ENCODE measurements around the gene IL16. TPM values are rescaled to one million over a fixed set of nuclear protein-coding genes. Genes with fewer than 3 reads are reported as not detected.

IL16 gene
- total RNA-seq, 1 donor from 2014 or later: 0.79 TPM

- no peak for FAIRE-seq
- no peak for TF ChIP-seq CTCF (IDR thresholded peaks at IDR 0.05; ENCODE audit: insufficient read depth, low read length, severe bottlenecking)
Observed at GRCh38 chr15:81295486-81296121, 98.9 kb downstream of the IL16 start.

GRCh38 chr15:81296186-81296585 lies 99.5 kb downstream of the IL16 start:
- no peak for TF ChIP-seq CTCF (IDR thresholded peaks at IDR 0.05; ENCODE audit: insufficient read depth, low read length, severe bottlenecking)
- peak; percentile 76 for FAIRE-seq

More at GRCh38 chr15:81295486-81296121, 98.9 kb downstream of the IL16 start:
- Histone ChIP-seq H3K27me3 (ENCODE audit: control insufficient read depth, insufficient read depth, low read length) (no peaks in the 10 kb centered on the region), H3K36me3 (ENCODE audit: control insufficient read depth, insufficient read depth, low read length) (no peaks in the 10 kb centered on the region), H3K4me3 (ENCODE audit: low read depth, low read length) (no peak overlapping the region)
- DNase-seq (ENCODE audit: low read depth): no peak

DNA sequence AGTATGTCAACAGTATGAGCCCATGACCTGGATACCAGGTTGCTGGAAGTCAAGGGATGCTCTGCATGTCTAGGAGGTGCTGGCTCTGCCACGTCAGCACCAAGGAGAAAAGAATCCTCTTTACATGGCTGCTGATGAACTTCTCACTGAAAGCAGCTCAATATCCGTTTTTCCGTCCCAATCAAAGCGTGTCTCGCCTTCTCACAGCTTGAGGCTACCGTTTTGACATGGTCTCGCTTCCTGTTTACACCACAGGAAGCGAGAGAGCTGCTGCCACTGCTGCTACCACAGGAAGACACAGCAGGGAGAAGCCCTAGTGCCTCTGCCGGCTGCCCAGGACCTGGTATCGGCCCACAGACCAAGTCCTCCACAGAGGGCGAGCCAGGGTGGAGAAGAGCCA lies 100.0 kb downstream of the IL16 start:
- no peak for FAIRE-seq
- Histone ChIP-seq H3K27me3 (ENCODE audit: control insufficient read depth, insufficient read depth, low read length) (no peaks in the 10 kb centered on the region), H3K36me3 (ENCODE audit: control insufficient read depth, insufficient read depth, low read length) (no peaks in the 10 kb centered on the region), H3K4me3 (ENCODE audit: low read depth, low read length) (no peak overlapping the region)
- no peak for DNase-seq (ENCODE audit: low read depth)
- TF ChIP-seq CTCF (IDR thresholded peaks at IDR 0.05; ENCODE audit: insufficient read depth, low read length, severe bottlenecking): no peak

More at GRCh38 chr15:81296186-81296585, 99.5 kb downstream of the IL16 start:
- DNase-seq (ENCODE audit: low read depth): no peak
- Histone ChIP-seq H3K27me3 (ENCODE audit: control insufficient read depth, insufficient read depth, low read length) (no peaks in the 10 kb centered on the region), H3K36me3 (ENCODE audit: control insufficient read depth, insufficient read depth, low read length) (no peaks in the 10 kb centered on the region), H3K4me3 (ENCODE audit: low read depth, low read length) (no peak overlapping the region)

DNA sequence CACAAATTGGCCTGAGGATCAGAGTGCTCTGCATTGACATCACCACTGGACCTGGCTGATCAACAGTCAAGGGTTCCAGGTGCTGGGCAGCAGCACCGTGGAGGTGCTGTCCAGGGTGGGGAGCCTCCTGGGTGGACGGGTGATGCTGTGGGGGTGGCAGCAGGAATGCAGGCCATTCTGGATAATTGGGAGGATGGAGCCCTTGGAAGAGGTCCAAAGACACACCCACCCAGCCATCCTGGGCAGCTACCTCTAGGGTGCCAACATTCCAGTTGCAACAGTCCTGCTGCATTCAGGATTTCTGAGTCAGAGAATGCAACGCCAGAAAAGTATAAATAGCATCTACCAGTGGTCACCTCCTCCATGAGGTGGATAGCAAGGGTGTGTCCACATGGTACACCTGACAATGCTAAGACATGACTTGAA lies 100.5 kb downstream of the IL16 start:
- Histone ChIP-seq H3K27me3 (ENCODE audit: control insufficient read depth, insufficient read depth, low read length) (no peaks in the 10 kb centered on the region), H3K4me3 (ENCODE audit: low read depth, low read length) (no peak overlapping the region), H3K36me3 (ENCODE audit: control insufficient read depth, insufficient read depth, low read length) (no peaks in the 10 kb centered on the region)
- DNase-seq (ENCODE audit: low read depth) (peak; percentile 96), FAIRE-seq (peak; percentile 99)
- no peak for TF ChIP-seq CTCF (IDR thresholded peaks at IDR 0.05; ENCODE audit: insufficient read depth, low read length, severe bottlenecking)

DNA sequence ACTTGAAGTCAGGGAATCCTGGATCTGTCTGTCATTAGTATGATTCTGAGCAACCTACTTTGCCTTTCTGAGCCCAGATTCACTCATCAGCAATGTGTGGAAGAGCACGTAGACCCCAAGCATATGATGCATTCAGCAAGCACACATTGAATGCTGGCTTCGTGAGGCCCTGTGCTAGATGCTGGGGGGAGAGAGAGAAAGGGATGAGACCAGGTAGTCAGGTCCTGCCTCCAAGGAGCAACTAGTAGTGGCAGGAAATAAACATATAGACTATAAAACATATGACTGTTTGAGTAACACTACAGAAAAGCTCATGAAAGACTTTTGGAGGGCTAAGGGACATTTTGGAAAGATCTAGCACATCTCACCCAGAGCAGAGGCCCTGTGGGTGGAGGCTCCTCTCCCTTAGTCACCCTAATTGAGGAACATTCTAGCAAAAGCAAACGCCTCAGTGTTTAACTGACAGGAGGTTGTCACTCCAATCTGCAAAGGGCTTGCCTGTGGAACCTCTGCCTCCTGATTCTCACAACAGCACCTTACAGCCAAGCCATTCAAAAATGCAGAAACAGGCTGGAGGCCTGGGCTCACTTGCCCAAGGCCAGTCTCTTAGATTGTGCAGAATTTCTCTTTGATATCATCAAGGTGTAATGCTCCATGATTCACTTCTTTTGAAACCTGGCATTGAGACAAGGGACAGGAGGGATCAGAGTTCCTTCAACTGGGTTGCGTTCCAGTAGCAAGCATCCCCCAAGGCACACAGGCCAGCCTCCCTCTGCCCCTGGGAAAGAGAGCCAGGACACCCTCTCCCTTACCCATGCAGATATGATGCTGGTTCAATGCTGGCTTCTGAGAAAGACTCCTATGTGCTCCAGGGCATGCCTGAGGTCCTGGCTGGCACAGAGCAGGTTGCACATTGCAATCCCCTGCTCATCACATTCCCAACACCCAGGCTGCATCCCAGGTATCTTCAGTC lies 101.2 kb downstream of the IL16 start:
- TF ChIP-seq CTCF (IDR thresholded peaks at IDR 0.05; ENCODE audit: insufficient read depth, low read length, severe bottlenecking): no peak
- Histone ChIP-seq H3K4me3 (ENCODE audit: low read depth, low read length) (no peak overlapping the region), H3K27me3 (ENCODE audit: control insufficient read depth, insufficient read depth, low read length) (no peaks in the 10 kb centered on the region), H3K36me3 (ENCODE audit: control insufficient read depth, insufficient read depth, low read length) (no peaks in the 10 kb centered on the region)
- peak; percentile 38 for DNase-seq (ENCODE audit: low read depth)
- FAIRE-seq: peak; percentile 47

All from bronchial epithelial cell (primary cell).